ENCODE measurements around the gene ADARB1.

DNA sequence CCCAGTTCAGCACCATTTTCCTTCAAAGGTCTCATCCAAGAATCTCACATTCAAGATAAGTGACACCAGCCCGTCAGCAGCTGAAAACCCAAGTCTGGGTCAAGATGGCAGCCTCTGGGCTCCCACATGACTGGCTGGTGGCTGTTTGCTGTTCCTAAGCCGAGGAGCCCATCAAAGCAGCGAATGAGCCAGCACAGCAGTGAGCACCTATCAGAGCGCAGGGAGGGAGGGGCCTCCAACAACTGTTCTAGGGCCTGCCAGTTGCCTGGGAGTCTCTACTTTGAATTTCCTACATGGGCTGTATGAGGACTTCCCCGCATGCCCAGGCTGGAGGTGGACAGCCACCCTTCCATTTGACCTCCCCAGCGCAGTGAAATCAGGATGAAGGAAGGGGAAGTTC lies 102.7 kb downstream of the ADARB1 start:
- TF ChIP-seq GATA2 (CRISPR knock-in tag; IDR thresholded peaks at IDR 0.05) (no peak), POLR2AphosphoS5 (IDR thresholded peaks at IDR 0.05; ENCODE audit: low read depth, low read length) (no peak), TEAD4 (IDR thresholded peaks at IDR 0.05; ENCODE audit: borderline replicate concordance, insufficient read depth) (no peak), SIN3A (IDR thresholded peaks at IDR 0.05; ENCODE audit: borderline replicate concordance, low read depth, low read length) (no peak), MXI1 (IDR thresholded peaks at IDR 0.05; ENCODE audit: low read depth, low read length) (no peak), CHD2 (IDR thresholded peaks at IDR 0.05; ENCODE audit: low read length, partially characterized antibody) (no peak), JUND (IDR thresholded peaks at IDR 0.05) (no peak), GABPA (IDR thresholded peaks at IDR 0.05; ENCODE audit: low read depth) (no peak), TAF1 (IDR thresholded peaks at IDR 0.05; ENCODE audit: borderline replicate concordance, low read depth, low read length) (no peak), NRF1 (IDR thresholded peaks at IDR 0.05; ENCODE audit: low read depth, low read length) (no peak), RXRA (IDR thresholded peaks at IDR 0.05; ENCODE audit: borderline replicate concordance, low read depth) (no peak), YY1 (IDR thresholded peaks at IDR 0.05; ENCODE audit: low read depth) (no peak)
- TF ChIP-seq, protein P1, sequence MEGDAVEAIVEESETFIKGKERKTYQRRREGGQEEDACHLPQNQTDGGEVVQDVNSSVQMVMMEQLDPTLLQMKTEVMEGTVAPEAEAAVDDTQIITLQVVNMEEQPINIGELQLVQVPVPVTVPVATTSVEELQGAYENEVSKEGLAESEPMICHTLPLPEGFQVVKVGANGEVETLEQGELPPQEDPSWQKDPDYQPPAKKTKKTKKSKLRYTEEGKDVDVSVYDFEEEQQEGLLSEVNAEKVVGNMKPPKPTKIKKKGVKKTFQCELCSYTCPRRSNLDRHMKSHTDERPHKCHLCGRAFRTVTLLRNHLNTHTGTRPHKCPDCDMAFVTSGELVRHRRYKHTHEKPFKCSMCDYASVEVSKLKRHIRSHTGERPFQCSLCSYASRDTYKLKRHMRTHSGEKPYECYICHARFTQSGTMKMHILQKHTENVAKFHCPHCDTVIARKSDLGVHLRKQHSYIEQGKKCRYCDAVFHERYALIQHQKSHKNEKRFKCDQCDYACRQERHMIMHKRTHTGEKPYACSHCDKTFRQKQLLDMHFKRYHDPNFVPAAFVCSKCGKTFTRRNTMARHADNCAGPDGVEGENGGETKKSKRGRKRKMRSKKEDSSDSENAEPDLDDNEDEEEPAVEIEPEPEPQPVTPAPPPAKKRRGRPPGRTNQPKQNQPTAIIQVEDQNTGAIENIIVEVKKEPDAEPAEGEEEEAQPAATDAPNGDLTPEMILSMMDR (IDR thresholded peaks at IDR 0.05), result no peak
- TF ChIP-seq, protein P2, sequence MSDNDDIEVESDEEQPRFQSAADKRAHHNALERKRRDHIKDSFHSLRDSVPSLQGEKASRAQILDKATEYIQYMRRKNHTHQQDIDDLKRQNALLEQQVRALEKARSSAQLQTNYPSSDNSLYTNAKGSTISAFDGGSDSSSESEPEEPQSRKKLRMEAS (IDR thresholded peaks at IDR 0.05; ENCODE audit: low read depth), result no peak
